HepG2 (cell line): ENCODE results near the gene NUP62. TPM values are rescaled to one million over a fixed set of nuclear protein-coding genes. Genes with fewer than 3 reads are reported as not detected.
A peak's percentile ranks its signal among the peaks of the same experiment; 100 is the strongest.

Experiments used
- ATAC-seq: fragments of 200-7000 bp; cut with Tn5 transposase; 3 replicates; pipeline ENCODE4 v1.9.1; 2020; ENCODE audit warnings: mild to moderate bottlenecking, moderate library complexity
- BruUV-seq: library from RNA; stranded (reverse); fragments of 400-500 nt; replicated peaks from 2 replicates; lab custom pipeline; 2021; lab: Mats Ljungman, UMichigan
- CTCF ChIA-PET: fragments of 300-600 bp; formaldehyde crosslinking; extraction: SDS; loops from one replicate; lab custom pipeline; 2021; ENCODE audit warnings: low total read pairs, inconsistent platforms, low intra/inter-chr PET ratio; lab: Yijun Ruan, JAX
- POLR2A ChIA-PET: fragments of 350-600 bp; sonication (Branson Sonifier 250); formaldehyde crosslinking; loops from one replicate; lab custom pipeline; 2020; ENCODE audit warnings: antibody characterized with exemption, inconsistent platforms; lab: Yijun Ruan, JAX
- DNase-seq: peaks from one replicate; pipeline ENCODE4 v3.0.0-alpha.2; 2015; ENCODE audit warnings: low spot score
- FAIRE-seq: peaks from 3 replicates; lab custom pipeline; 2011; peaks lifted over from hg19 to GRCh38; lab: Jason Lieb, UNC
- H2AFZ ChIP-seq: one replicate; pipeline ENCODE4 v1.6.1; 2011; ENCODE audit warnings: low read length, inconsistent platforms
- H3K27ac ChIP-seq: fragments of 300-600 bp; 3 replicates; pipeline ENCODE4 v1.8.0; 2011; ENCODE audit warnings: mixed run types, mild to moderate bottlenecking, mixed read lengths, low read length, inconsistent platforms; ENCODE audit not compliant: insufficient read depth; ENCODE audit errors: extremely low read length
- H3K27me3 ChIP-seq, 2 experiments: fragments of 200-600 bp in 1 of 2; 2 replicates in 1 of 2; 3 replicates in 1 of 2; pipeline versions ENCODE4 v1.6.0 to v1.8.0; 2011; ENCODE audit warnings: low read length in 2 of 2, mild to moderate bottlenecking in 2 of 2, moderate library complexity in 2 of 2, inconsistent platforms in 1 of 2; ENCODE audit not compliant: insufficient read depth in 2 of 2, control insufficient read depth in 1 of 2
- H3K36me3 ChIP-seq, 2 experiments: fragments of 200-600 bp in 1 of 2; replicated peaks in 1 of 2; 2 replicates in 1 of 2; 3 replicates in 1 of 2; pipeline versions ENCODE4 v1.5.1 to v1.8.0; 2011; ENCODE audit warnings: low read length in 2 of 2, inconsistent platforms in 1 of 2; ENCODE audit not compliant: insufficient read depth in 2 of 2, control insufficient read depth in 1 of 2
- H3K4me1 ChIP-seq: 2 replicates; pipeline ENCODE4 v1.5.1; 2012; ENCODE audit warnings: low read length, inconsistent platforms; ENCODE audit not compliant: insufficient read depth
- H3K4me2 ChIP-seq: 2 replicates; pipeline ENCODE4 v1.6.0; 2011; ENCODE audit warnings: low read depth, low read length, inconsistent platforms
- H3K4me3 ChIP-seq, 3 experiments: fragments of 200-600 bp in 1 of 3; sonication (generic), shearing (Covaris generic) in 1 of 3; replicated peaks in 1 of 3; 2 replicates each; pipeline ENCODE4 v1.5.1; 2011 to 2016; ENCODE audit warnings: low read length in 3 of 3, inconsistent platforms in 2 of 3, low read depth in 2 of 3, mild to moderate bottlenecking in 2 of 3, control low read depth in 1 of 3, mixed read lengths in 1 of 3; ENCODE audit not compliant: insufficient read depth in 1 of 3
- H3K79me2 ChIP-seq: one replicate; pipeline ENCODE4 v1.6.1; 2011; ENCODE audit warnings: low read length, inconsistent platforms; ENCODE audit not compliant: insufficient read depth
- H3K9ac ChIP-seq: 2 replicates; pipeline ENCODE4 v1.6.0; 2011; ENCODE audit warnings: mild to moderate bottlenecking, low read depth, low read length, inconsistent platforms; ENCODE audit not compliant: insufficient read depth
- H3K9me3 ChIP-seq: 2 replicates; pipeline ENCODE4 v1.5.1; 2012; ENCODE audit warnings: mild to moderate bottlenecking, low read length
- H4K20me1 ChIP-seq: 2 replicates; pipeline ENCODE4 v1.6.0; 2011; ENCODE audit warnings: inconsistent platforms, mild to moderate bottlenecking, low read length, moderate library complexity; ENCODE audit not compliant: insufficient read depth
- AGO1 ChIP-seq: fragments of 200-400 bp; formaldehyde crosslinking; IDR thresholded peaks from 2 replicates; pipeline ENCODE4 v1.6.1; 2017; ENCODE audit warnings: mild to moderate bottlenecking, low read depth, low read length, moderate library complexity; ENCODE audit not compliant: poor library complexity, severe bottlenecking
- AGO2 ChIP-seq: fragments of 200-400 bp; formaldehyde crosslinking; optimal IDR thresholded peaks from 2 replicates; pipeline ENCODE3; 2017; ENCODE audit warnings: mild to moderate bottlenecking, low read depth, low read length, moderate library complexity
- AKAP8 ChIP-seq: sonication (generic); formaldehyde crosslinking; IDR thresholded peaks from 2 replicates; pipeline ENCODE4 v1.5.1; 2020; ENCODE audit warnings: mild to moderate bottlenecking, missing genetic modification reagents
- CCDC6 ChIP-seq: sonication (generic); formaldehyde crosslinking; IDR thresholded peaks from 2 replicates; pipeline ENCODE4 v1.8.1; 2022; ENCODE audit warnings: mild to moderate bottlenecking, missing genetic modification reagents, moderate library complexity
- HNRNPK ChIP-seq: fragments of 200-400 bp; formaldehyde crosslinking; IDR thresholded peaks from 2 replicates; pipeline ENCODE4 v1.6.1; 2018; ENCODE audit warnings: low read length, low read depth, moderate library complexity, mild to moderate bottlenecking; ENCODE audit not compliant: poor library complexity, severe bottlenecking
- MIXL1 ChIP-seq: IDR thresholded peaks from 2 replicates; pipeline ENCODE4 v1.6.1; 2016
- NONO ChIP-seq, 2 experiments: fragments of 450-650 bp in 1 of 2; sonication (generic) in 1 of 2; formaldehyde crosslinking in 1 of 2; IDR thresholded peaks in 1 of 2; conservative IDR thresholded peaks in 1 of 2; 2 replicates each; pipeline versions ENCODE4 v1.6.1 to v1.8.0; 2017 to 2022; ENCODE audit warnings: mild to moderate bottlenecking in 1 of 2, missing genetic modification reagents in 1 of 2, moderate library complexity in 1 of 2
- PAF1 ChIP-seq: IDR thresholded peaks from 2 replicates; pipeline ENCODE4 v1.6.1; 2016; ENCODE audit warnings: missing genetic modification reagents, missing compliant biosample characterization
- POLR2A ChIP-seq, 2 experiments: IDR thresholded peaks; 2 replicates each; pipeline ENCODE4 v1.6.1; 2011; ENCODE audit warnings: low read depth in 2 of 2, low read length in 2 of 2, mild to moderate bottlenecking in 1 of 2, moderate library complexity in 1 of 2; ENCODE audit not compliant: insufficient read depth in 1 of 2
- RBM22 ChIP-seq: fragments of 200-400 bp; formaldehyde crosslinking; optimal IDR thresholded peaks from 2 replicates; pipeline ENCODE3; 2017; ENCODE audit warnings: mild to moderate bottlenecking, low read length, moderate library complexity
- ZC3H13 ChIP-seq: sonication (generic); formaldehyde crosslinking; IDR thresholded peaks from 2 replicates; pipeline ENCODE4 v1.8.1; 2023; ENCODE audit warnings: mild to moderate bottlenecking, missing genetic modification reagents, moderate library complexity
- ZNF124 ChIP-seq: sonication (generic); formaldehyde crosslinking; IDR thresholded peaks from 2 replicates; pipeline ENCODE4 v1.4.0; 2020; ENCODE audit warnings: missing genetic modification reagents
- WGBS: methylation state at CpG from one replicate; pipeline ENCODE4 v1.1.6; 2017; ENCODE audit warnings: low lambda C conversion rate; 5-methylcytosine and 5-hydroxymethylcytosine counted together
- in situ Hi-C: cut with HindIII; loops from 2 replicates; pipeline ENCODE4 v1.10.0; 2017; ENCODE audit warnings: low pct_unique_long_range_greater_than_20kb; ENCODE audit not compliant: extremely low pct_ligation_motif_present
- intact Hi-C: fragments of 100-400 bp; cut with micrococcal nuclease; formaldehyde crosslinking; loops from one replicate; pipeline ENCODE4 v1.10.0; 2022; ENCODE audit not compliant: unreplicated experiment
- polyA plus RNA-seq, 8 experiments: library from polyadenylated mRNA; depleted of rRNA in 3 of 8; stranded (reverse) in 7 of 8; unstranded in 1 of 8; fragments of >200 nt; fragmentation: Illumina TruSeq in 4 of 8; extraction: Trizol in 4 of 8; gene quantifications; 2 replicates each; pipeline versions ENCODE4 v1.2.1 to v1.2.3, GENCODE V29; 2011 to 2016; ENCODE audit warnings: low read depth in 4 of 8, missing spikeins in 1 of 8, mixed read lengths in 1 of 8; ENCODE audit not compliant: insufficient read depth in 1 of 8
- total RNA-seq, 5 experiments: library from RNA; depleted of rRNA; stranded (reverse); fragments of >200 nt; fragmentation: Illumina TruSeq; extraction: Trizol; gene quantifications; 2 replicates each; pipeline ENCODE4 v1.2.3, GENCODE V29; 2016; ENCODE audit warnings: low read depth in 1 of 5
- TF ChIP-seq, protein P1 (sequence below): sonication (generic); formaldehyde crosslinking; IDR thresholded peaks from 2 replicates; pipeline ENCODE4 v1.4.0; 2020; ENCODE audit warnings: missing genetic modification reagents, borderline replicate concordance
- TF ChIP-seq, protein P2 (sequence below): sonication (generic); formaldehyde crosslinking; IDR thresholded peaks from 2 replicates; pipeline ENCODE4 v1.4.0; 2020; ENCODE audit warnings: mild to moderate bottlenecking, missing genetic modification reagents

NUP62 gene
- total and polyA plus RNA-seq, 2 of the 13 experiments (the other 11 are each of a cell fraction or from before 2014, with no cell fraction given): 16.5 to 41.5 TPM

DNA sequence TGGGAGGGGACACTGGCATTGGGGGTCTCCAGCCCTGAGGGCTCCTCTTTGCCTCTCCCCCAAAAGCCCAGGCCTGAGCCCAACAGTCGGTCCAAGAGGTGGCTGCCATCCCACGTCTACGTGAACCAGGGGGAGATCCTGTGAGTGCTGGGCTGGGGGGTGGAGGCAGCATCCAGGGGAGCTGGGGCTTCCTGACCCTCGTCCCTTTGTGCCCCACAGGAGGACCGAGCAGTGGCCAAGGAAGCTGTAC lies 71.5 kb downstream of the NUP62 start:
- no peak overlapping the region for H2AFZ ChIP-seq
- H3K79me2 ChIP-seq: peaks cover 14% of the 10 kb centered on the region
- intact Hi-C loops (no loop called here), in situ Hi-C loops (no loop called here)
- H3K4me2 ChIP-seq: no peak overlapping the region
- H3K9ac ChIP-seq: no peak overlapping the region
- WGBS: no CpG with 5 or more reads among the region's 5 CpGs
- no peaks in the 10 kb centered on the region for H3K9me3 ChIP-seq
- FAIRE-seq (no peak), ATAC-seq (no peak), DNase-seq (no peak)
- no peak overlapping the region for H3K4me3 ChIP-seq
- TF ChIP-seq NONO (IDR thresholded peaks at IDR 0.05): no peak
- TF ChIP-seq NONO (CRISPR knock-in tag; conservative IDR thresholded peaks at IDR 0.05): peak; percentile 6; the same call in 1 of the 2 replicates
- TF ChIP-seq, protein P1, sequence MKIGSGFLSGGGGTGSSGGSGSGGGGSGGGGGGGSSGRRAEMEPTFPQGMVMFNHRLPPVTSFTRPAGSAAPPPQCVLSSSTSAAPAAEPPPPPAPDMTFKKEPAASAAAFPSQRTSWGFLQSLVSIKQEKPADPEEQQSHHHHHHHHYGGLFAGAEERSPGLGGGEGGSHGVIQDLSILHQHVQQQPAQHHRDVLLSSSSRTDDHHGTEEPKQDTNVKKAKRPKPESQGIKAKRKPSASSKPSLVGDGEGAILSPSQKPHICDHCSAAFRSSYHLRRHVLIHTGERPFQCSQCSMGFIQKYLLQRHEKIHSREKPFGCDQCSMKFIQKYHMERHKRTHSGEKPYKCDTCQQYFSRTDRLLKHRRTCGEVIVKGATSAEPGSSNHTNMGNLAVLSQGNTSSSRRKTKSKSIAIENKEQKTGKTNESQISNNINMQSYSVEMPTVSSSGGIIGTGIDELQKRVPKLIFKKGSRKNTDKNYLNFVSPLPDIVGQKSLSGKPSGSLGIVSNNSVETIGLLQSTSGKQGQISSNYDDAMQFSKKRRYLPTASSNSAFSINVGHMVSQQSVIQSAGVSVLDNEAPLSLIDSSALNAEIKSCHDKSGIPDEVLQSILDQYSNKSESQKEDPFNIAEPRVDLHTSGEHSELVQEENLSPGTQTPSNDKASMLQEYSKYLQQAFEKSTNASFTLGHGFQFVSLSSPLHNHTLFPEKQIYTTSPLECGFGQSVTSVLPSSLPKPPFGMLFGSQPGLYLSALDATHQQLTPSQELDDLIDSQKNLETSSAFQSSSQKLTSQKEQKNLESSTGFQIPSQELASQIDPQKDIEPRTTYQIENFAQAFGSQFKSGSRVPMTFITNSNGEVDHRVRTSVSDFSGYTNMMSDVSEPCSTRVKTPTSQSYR (CRISPR knock-in tag): no peak
- H3K36me3 ChIP-seq: peaks cover 37 to 67% of the 10 kb centered on the region in 2 experiments; a peak in 4 of 5 replicates
- H3K27ac ChIP-seq: no peak overlapping the region
- no peaks in the 10 kb centered on the region for H3K27me3 ChIP-seq
- POLR2A ChIA-PET: interaction anchor here (1.1 to 1.2 kb wide), 2 partner anchors 19 to 48 kb away, joined by 4 to 5 read pairs; partner anchors contain the start of gene AKT1S1
- CTCF ChIA-PET: no interaction called here
- H3K4me1 ChIP-seq: peaks cover 12% of the 10 kb centered on the region
- BruUV-seq: no TSS peak
- H4K20me1 ChIP-seq: peaks cover 13% of the 10 kb centered on the region

DNA sequence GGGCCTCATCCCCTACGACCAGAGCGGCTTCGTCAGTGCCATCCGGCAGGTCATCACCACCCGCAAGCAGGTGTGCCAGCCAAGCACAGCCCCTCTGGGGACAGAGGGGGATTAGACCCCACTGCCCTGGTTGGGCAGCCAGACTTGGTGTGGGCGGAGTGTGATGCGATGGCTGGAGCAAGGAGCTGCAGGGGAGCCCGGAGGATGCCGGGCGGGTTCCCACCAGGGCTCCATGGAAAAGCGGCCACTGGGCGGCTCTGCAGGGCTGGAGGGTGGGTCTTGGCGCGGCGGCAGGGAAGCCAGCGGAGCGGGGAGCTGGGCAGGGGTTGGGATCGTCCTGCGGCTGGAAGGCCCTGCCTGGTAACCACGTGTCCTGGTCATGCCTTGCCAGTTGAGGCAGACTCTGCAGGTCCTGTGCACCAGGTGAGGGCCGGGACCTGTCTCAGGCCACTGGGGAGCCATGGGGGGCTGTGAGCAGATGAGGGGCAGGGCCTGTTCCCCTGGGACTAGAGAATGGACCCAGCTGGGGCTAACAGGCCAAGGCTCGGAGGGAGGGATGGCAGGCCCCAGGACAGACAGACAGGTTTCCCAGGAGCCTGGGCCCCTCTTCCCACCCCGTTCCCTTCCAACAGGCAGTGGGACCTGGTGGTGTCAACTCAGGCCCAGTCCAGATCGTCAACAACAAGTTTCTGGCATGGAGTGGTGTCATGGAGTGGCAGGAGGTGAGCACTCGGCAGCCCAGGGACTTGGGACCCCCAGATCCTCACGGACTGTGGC lies 72.1 kb downstream of the NUP62 start:
- intact Hi-C loops (no loop called here), in situ Hi-C loops (no loop called here)
- no peak for ATAC-seq
- FAIRE-seq: no peak
- peaks cover 37 to 67% of the 10 kb centered on the region in 2 experiments; a peak in 4 of 5 replicates for H3K36me3 ChIP-seq
- peaks cover 17% of the 10 kb centered on the region for H3K4me1 ChIP-seq
- no peak overlapping the region for H3K9ac ChIP-seq
- BruUV-seq: no TSS peak
- no peak for DNase-seq
- H3K4me3 ChIP-seq: no peak overlapping the region
- ChIA-PET POLR2A (interaction anchor here (1.1 to 1.2 kb wide), 2 partner anchors 19 to 47 kb away, joined by 4 to 5 read pairs; partner anchors contain the start of gene AKT1S1), CTCF (no interaction called here)
- no peaks in the 10 kb centered on the region for H3K27me3 ChIP-seq
- WGBS: 98% methylated on average over 15 of the region's 26 CpGs
- no peak overlapping the region for H3K4me2 ChIP-seq
- no peaks in the 10 kb centered on the region for H3K9me3 ChIP-seq
- H4K20me1 ChIP-seq: peaks cover 18% of the 10 kb centered on the region
- no peak overlapping the region for H2AFZ ChIP-seq
- H3K27ac ChIP-seq: no peak overlapping the region
- H3K79me2 ChIP-seq: peaks cover 19% of the 10 kb centered on the region
- TF ChIP-seq, protein P2, sequence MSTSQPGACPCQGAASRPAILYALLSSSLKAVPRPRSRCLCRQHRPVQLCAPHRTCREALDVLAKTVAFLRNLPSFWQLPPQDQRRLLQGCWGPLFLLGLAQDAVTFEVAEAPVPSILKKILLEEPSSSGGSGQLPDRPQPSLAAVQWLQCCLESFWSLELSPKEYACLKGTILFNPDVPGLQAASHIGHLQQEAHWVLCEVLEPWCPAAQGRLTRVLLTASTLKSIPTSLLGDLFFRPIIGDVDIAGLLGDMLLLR (CRISPR knock-in tag): no peak
- TF ChIP-seq ZNF124 (CRISPR knock-in tag) (no peak), PAF1 (peak; percentile 56; the same call in 1 of the 2 replicates), RBM22 (peak; percentile 80), MIXL1 (CRISPR knock-in tag) (no peak), POLR2A (IDR thresholded peaks at IDR 0.05; ENCODE audit: insufficient read depth in 1 of 2, low read depth in 2 of 2, low read length in 2 of 2) (peak; percentile 39 to 40; a peak in 2 of 4 replicates), HNRNPK (peak; percentile 13), AGO2 (peak; percentile 72), CCDC6 (CRISPR knock-in tag) (0 out of 2 replicates have a peak, but pooled peaks have one; percentile 37), AGO1 (peak; percentile 99), AKAP8 (CRISPR knock-in tag) (peak; percentile 88), ZC3H13 (CRISPR knock-in tag) (peak; percentile 58; the same call in 1 of the 2 replicates)
